Activated T-cell treated with anti-CD3 and anti-CD28 coated beads, Interleukin-2, amount 50 U/mL, for 24 hours (primary cell): Measurements from ENCODE around the gene ALDH2.
"Not testable (repeated sequence)": the region's sequence is repeated elsewhere in the genome, so short reads cannot be mapped to it uniquely, and the experiment has no call there.

ENCODE experiments used
- DNase-seq: peaks from one replicate; pipeline ENCODE4 v3.0.0-alpha.2; 2020
- H3K27ac Mint-ChIP-seq: 2 replicates; pipeline ENCODE4 v1.8.0; 2020; ENCODE audit warnings: mild to moderate bottlenecking, mixed read lengths
- H3K27me3 Mint-ChIP-seq: 2 replicates; pipeline ENCODE4 v1.8.0; 2020; ENCODE audit warnings: mixed read lengths
- H3K36me3 Mint-ChIP-seq: 2 replicates; pipeline ENCODE4 v1.8.0; 2020; ENCODE audit warnings: low read depth, mixed read lengths
- H3K4me1 Mint-ChIP-seq: 2 replicates; pipeline ENCODE4 v1.8.0; 2020; ENCODE audit warnings: low read depth, mixed read lengths
- H3K4me3 Mint-ChIP-seq: 2 replicates; pipeline ENCODE4 v1.8.0; 2020; ENCODE audit warnings: mild to moderate bottlenecking, moderate library complexity, mixed read lengths
- H3K9me3 Mint-ChIP-seq: 2 replicates; pipeline ENCODE4 v1.8.0; 2020; ENCODE audit warnings: mixed read lengths

Gene ALDH2

DNA sequence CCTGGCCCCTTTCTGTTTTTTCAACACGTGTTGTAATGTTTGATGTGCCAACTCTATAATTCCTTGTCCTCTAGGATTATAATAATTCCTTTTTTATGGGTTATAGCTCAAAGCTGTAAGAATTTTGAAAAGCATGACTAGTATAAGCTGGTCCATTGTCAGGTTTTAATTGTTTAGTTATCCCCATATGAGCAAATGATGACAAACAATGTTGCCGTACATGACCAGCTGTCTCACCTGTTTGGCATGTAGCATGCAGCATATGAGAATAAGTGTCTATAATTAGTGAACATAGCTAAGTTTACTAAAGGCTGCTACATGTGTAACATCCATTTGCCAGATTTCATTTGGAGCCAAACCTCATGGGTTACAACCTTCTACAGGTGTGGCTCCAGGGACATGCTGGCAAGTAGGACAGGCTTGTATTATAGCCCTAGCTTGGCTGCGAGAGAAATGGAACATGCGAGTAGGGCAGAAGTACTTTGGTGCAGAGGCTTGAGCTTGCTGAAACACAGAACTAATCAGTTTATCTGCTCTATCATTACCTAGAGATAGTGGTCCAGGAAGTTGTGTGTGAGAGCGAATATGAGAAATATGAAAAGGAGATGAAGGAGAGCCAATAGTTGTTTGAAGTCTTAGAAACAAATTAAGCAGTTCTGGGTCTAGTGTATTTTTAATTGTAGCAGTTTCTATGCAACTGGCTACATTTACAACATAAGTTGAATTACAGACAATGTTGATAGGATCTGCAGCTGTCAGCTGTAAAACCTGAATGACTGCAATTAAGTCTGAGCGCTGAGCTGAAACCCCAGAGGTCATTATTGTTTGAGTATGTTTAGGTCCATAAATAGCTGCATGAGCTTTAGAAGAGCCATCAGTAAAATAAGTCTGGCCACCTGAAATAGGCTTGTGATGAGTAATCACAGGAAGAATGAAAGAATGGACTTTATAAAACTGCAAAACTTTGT lies 52.7 kb downstream of the ALDH2 start:
- H3K4me1 Mint-ChIP-seq: peaks cover 1% of the 10 kb centered on the region
- H3K9me3 Mint-ChIP-seq: no peaks in the 10 kb centered on the region
- H3K27me3 Mint-ChIP-seq: peaks cover 10% of the 10 kb centered on the region
- no peak overlapping the region for H3K4me3 Mint-ChIP-seq
- DNase-seq: no peak
- no peaks in the 10 kb centered on the region for H3K36me3 Mint-ChIP-seq
- H3K27ac Mint-ChIP-seq: no peak overlapping the region

DNA sequence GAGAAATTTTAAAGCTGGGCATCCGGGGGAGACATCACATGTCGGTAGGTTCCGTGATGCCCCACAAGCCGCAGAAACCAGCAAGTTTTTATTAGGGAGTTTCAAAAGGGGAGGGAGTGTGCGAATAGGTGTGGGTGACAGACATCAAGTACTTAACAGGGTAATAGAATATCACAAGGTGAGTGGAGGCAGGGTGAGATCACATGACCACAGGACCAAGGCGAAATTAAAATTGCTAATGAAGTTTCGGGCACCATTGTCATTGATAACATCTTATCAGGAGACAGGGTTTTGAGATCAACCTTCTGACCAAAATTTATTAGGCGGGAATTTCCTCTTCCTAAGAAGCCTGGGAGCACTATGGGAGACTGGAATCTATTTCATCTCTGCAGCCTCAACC lies 54.1 kb downstream of the ALDH2 start:
- H3K4me1 Mint-ChIP-seq, H3K9me3 Mint-ChIP-seq, H3K4me3 Mint-ChIP-seq, DNase-seq, H3K36me3 Mint-ChIP-seq, H3K27ac Mint-ChIP-seq: not testable (repeated sequence)
- H3K27me3 Mint-ChIP-seq: peaks cover 10% of the 10 kb centered on the region

DNA sequence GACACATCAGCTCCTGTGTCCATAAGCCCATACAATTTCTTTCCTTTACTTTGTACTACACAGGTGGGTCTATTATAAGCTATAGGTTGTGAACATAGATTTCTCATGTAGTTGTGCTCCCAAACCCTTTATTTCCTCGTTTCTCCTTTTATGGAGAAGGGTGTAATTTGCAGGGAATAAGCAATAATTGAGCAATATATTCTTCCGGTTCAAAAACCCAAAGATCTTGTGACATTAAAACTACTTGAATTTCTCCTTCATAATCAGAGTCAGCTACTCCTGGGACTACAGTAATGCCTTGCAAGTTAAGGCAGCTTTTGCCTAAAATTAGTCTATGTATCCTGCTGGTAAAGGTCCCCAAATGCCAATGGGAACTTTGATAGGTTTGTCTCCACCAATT lies 56.2 kb downstream of the ALDH2 start:
- H3K9me3 Mint-ChIP-seq: no peaks in the 10 kb centered on the region
- H3K27ac Mint-ChIP-seq: no peak overlapping the region
- H3K36me3 Mint-ChIP-seq: no peaks in the 10 kb centered on the region
- H3K27me3 Mint-ChIP-seq: peaks cover 10% of the 10 kb centered on the region
- no peak overlapping the region for H3K4me3 Mint-ChIP-seq
- H3K4me1 Mint-ChIP-seq: peaks cover 3% of the 10 kb centered on the region
- DNase-seq: no peak

DNA sequence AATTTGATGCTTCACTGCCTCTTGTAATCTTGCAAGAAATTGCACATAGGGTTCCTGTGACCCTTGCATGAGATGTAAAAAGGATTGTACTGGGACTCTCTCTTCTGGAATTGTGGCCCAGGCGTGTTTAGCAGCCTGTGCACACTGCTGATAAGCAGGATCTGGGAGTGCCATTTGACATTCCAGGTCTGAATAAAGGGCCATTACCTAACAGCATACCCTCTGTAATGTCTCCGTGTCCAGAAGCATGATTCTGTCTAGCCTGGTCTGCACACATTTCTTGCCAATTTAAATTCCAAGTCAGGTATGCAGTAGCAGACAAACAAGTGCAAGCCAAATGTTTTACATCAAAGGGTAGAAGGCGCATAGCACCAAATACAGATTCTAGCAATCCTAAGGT lies 57.2 kb downstream of the ALDH2 start:
- no peaks in the 10 kb centered on the region for H3K36me3 Mint-ChIP-seq
- H3K4me1 Mint-ChIP-seq: peaks cover 3% of the 10 kb centered on the region
- H3K27me3 Mint-ChIP-seq: peaks cover 10% of the 10 kb centered on the region
- no peak overlapping the region for H3K4me3 Mint-ChIP-seq
- DNase-seq: no peak
- H3K9me3 Mint-ChIP-seq: no peaks in the 10 kb centered on the region
- H3K27ac Mint-ChIP-seq: no peak overlapping the region

DNA sequence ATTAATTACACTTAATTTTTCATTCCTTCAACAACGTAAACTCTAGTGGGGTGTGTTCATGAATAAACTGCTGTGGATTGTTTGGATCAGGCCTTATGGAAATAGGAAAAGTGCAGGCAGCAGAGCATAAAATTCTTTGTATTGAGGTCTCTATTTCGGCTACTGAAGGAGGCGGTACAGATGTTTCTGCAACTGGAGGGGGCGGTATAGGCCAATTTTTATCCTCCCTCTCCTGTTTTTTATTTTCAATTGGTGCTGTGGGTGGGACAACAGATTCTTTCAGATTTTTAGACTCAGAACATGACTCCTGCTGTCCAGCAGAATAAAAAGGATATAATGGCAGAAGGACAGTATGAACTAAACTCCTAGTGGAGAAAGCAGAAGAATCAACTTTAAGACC lies 57.6 kb downstream of the ALDH2 start:
- H3K4me1 Mint-ChIP-seq, H3K36me3 Mint-ChIP-seq, H3K27ac Mint-ChIP-seq, H3K9me3 Mint-ChIP-seq, H3K4me3 Mint-ChIP-seq, DNase-seq: not testable (repeated sequence)
- peaks cover 10% of the 10 kb centered on the region for H3K27me3 Mint-ChIP-seq

DNA sequence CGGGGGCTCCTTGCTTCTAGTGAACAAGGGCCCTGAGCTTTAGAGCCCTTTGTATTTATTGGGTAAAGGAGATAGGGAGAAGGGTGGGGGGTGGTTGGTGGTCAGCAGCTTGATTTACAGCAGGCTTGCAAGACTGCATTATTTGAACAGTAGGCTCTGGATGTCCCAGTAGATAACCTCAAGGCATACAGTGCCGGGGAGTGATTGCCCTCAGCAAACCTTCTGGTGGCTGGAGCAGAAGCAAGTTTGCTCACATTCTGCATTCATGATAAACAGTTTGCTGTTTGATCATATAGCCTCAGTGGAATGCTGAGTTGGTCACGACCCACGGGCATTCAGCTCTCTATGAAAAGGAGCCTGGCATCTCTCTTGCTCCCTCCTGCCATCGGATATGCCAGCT lies 58.8 kb downstream of the ALDH2 start:
- Mint-ChIP-seq H3K36me3 (no peaks in the 10 kb centered on the region), H3K27ac (no peak overlapping the region), H3K4me3 (no peak overlapping the region), H3K27me3 (peaks cover 10% of the 10 kb centered on the region), H3K9me3 (no peaks in the 10 kb centered on the region), H3K4me1 (peaks cover 3% of the 10 kb centered on the region)
- DNase-seq: no peak

DNA sequence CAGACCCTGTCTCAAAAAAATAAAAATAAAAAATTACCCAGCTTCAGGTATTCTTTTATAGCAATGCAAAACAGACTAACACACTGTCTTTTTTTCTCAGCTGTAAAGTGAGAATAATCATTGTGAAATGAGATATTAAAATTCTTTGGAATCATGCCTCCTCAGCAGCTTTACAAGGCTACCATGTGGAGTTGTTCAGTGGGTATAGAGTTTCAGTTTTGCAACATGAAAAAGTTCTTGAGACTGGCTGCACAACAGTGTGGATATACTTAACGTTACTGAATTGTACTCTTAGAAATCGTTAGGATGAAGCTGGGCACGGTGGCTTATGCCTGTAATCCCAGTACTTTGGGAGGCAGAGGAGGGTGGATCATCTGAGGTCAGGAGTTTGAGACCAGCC lies 59.6 kb downstream of the ALDH2 start:
- Mint-ChIP-seq H3K9me3 (no peaks in the 10 kb centered on the region), H3K4me3 (no peak overlapping the region), H3K36me3 (no peaks in the 10 kb centered on the region), H3K27ac (no peak overlapping the region), H3K27me3 (peaks cover 10% of the 10 kb centered on the region), H3K4me1 (peaks cover 3% of the 10 kb centered on the region)
- no peak for DNase-seq

DNA sequence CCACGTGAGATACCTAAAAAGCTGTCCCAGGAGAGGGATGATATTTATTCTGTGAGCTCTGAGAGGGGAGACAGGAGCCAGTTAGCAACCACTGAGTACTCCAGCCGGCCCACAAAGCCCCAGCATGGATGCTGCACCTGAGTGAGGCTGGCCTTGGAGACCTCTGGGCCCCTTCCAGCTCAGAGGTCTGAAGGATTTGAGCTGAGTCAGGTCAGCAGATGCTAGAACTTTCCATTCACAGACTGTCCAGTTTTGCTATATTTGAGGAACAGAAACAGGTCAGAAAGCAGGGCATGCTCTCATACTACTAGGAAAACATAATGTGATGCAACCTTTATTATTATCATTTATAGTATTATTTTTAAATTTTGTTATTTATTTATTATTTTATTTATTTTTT lies 60.3 kb downstream of the ALDH2 start:
- peaks cover 3% of the 10 kb centered on the region for H3K4me1 Mint-ChIP-seq
- peaks cover 10% of the 10 kb centered on the region for H3K27me3 Mint-ChIP-seq
- H3K36me3 Mint-ChIP-seq: no peaks in the 10 kb centered on the region
- no peak overlapping the region for H3K27ac Mint-ChIP-seq
- no peak for DNase-seq
- no peak overlapping the region for H3K4me3 Mint-ChIP-seq
- no peaks in the 10 kb centered on the region for H3K9me3 Mint-ChIP-seq

DNA sequence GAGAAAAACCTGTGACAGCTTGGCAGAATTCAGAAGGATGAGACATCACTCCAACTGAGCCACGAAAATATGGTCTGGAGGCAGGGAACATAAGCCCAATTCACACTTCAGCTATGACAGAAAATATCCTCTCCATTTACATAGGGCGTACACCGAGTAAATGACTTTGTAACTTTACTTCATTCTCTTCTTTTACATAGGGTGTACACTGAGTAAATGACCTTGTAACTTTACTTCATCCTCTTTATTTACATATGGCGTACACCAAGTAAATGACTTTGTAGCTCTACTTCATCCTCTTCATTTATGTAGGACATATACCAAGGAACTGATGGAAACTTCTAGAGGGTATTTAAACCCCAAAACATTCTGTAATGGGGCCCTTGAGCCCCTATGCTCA lies 61.2 kb downstream of the ALDH2 start:
- Mint-ChIP-seq H3K4me3 (no peak overlapping the region), H3K27me3 (peaks cover 10% of the 10 kb centered on the region), H3K4me1 (peaks cover 3% of the 10 kb centered on the region), H3K36me3 (no peaks in the 10 kb centered on the region), H3K9me3 (no peaks in the 10 kb centered on the region), H3K27ac (no peak overlapping the region)
- DNase-seq: no peak

DNA sequence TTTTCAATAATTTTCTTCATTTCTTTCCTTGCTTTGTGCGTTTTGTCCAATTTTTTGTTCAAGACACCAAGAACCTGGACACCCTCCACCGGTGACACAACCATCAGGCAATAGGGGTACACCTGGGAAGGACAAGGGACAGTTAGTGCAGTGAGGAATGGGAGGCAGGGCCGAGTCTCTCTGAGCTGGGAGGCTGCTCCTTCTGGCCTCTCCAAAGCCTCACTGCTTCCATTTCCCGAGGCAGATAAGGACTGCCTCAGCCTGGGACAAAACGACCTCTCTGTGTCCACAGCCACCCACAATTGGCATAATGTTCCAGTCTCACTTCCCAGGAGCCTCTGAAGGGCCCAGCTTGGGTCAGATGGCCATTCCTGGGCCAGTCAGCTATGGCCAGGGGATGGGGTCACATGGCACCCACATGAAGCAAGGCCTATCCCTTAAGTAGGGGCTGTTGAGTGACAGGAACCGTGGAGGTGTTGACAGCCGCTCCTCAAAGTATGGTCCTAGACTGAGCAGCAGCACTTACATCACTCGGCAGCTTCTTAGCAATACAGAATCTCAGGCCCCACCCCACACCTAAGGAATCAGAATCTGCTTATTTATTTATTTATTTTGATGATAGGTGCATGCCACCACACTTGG lies 61.7 kb downstream of the ALDH2 start:
- no peak for DNase-seq
- Mint-ChIP-seq H3K36me3 (no peaks in the 10 kb centered on the region), H3K4me3 (no peak overlapping the region), H3K27me3 (peaks cover 7% of the 10 kb centered on the region), H3K27ac (no peak overlapping the region), H3K4me1 (peaks cover 3% of the 10 kb centered on the region), H3K9me3 (no peaks in the 10 kb centered on the region)

DNA sequence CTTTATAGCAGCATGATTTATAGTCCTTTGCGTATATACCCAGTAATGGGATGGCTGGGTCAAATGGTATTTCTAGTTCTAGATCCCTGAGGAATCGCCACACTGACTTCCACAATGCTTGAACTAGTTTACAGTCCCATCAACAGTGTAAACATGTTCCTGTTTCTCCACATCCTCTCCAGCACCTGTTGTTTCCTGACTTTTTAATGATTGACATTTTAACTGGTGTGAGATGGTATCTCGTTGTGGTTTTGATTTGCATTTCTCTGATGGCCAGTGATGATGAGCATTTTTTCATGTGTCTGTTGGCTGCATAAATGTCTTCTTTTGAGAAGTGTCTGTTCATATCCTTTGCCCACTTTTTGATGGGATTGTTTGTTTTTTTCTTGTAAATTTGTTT lies 62.9 kb downstream of the ALDH2 start:
- not testable (repeated sequence) for H3K4me1 Mint-ChIP-seq, H3K36me3 Mint-ChIP-seq, DNase-seq, H3K27ac Mint-ChIP-seq, H3K9me3 Mint-ChIP-seq, H3K27me3 Mint-ChIP-seq, H3K4me3 Mint-ChIP-seq

DNA sequence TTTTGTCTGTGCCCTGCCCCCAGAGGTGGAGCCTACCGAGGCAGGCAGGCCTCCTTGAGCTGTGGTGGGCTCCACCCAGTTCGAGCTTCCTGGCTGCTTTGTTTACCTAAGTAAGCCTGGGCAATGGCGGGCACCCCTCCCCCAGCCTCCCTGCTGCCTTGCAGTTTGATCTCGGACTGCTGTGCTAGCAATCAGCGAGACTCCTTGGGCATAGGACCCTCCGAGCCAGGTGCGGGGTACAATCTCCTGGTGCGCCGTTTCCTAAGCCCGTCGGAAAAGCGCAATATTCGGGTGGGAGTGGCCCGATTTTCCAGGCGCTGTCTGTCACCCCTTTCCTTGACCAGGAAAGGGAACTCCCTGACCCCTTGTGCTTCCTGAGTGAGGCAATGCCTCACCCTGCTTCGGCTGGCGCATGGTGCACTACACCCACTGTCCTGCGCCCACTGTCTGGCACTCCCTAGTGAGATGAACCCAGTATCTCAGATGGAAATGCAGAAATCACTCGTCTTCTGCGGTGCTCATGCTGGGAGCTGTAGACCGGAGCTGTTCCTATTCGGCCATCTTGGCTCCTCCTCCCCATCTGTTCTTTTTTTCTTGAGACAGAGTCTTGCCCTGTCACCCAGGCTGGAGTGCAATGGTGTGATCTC lies 68.1 kb downstream of the ALDH2 start:
- H3K4me3 Mint-ChIP-seq, H3K27me3 Mint-ChIP-seq, H3K9me3 Mint-ChIP-seq, DNase-seq, H3K27ac Mint-ChIP-seq: not testable (repeated sequence)
- H3K4me1 Mint-ChIP-seq: peaks cover 30% of the 10 kb centered on the region
- H3K36me3 Mint-ChIP-seq: peaks cover 17% of the 10 kb centered on the region

DNA sequence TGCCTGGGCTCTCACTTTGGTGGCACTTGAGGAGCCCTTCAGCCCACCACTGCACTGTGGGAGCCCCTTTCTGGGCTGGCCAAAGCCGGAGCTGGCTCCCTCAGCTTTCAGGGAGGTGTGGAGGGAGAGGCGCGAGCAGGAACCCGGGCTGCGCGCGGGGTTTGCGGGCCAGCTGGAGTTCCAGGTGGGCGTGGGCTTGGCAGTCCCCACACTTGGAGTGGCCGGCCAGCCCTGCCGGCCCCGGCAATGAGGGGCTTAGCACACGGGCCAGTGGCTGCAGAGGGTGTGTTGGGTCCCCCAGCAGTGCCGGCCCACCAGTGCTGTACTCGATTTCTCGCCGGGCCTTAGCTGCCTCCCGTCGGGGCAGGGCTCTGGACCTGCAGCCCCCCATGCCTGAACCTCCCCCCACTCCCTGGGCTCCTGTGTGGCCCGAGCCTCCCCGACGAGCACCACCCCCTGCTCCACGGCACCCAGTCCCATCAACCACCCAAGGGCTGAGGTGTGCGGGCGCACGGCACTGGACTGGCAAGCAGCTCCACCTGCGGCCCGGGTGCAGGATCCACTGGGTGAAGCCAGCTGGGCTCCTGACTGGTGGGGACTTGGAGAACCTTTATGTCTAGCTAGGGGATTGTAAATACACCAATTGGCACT lies 68.9 kb downstream of the ALDH2 start:
- peaks cover 38% of the 10 kb centered on the region for H3K4me1 Mint-ChIP-seq
- H3K27me3 Mint-ChIP-seq, H3K27ac Mint-ChIP-seq, DNase-seq, H3K9me3 Mint-ChIP-seq, H3K4me3 Mint-ChIP-seq: not testable (repeated sequence)
- peaks cover 25% of the 10 kb centered on the region for H3K36me3 Mint-ChIP-seq

DNA sequence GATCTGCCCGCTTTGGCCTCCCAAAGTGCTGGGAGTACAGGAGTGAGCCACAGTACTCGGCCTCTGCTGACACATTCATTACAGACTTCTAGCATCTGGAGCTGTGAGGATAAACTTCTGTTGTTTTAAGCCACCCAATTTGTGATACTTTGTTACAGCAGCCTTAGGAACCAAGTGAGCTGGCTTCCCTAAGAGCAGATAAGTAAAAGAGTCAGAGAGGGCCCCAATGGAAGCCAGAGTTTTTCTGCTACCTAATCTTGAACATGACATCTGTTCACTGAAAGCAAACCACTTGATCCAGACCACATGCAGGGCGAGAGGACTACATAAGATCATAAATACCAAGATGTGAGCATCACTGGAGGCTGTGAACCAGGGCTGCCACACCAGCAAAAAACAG lies 71.6 kb downstream of the ALDH2 start:
- DNase-seq: no peak
- peak overlapping the region; percentile 22 for H3K27ac Mint-ChIP-seq
- H3K27me3 Mint-ChIP-seq: no peaks in the 10 kb centered on the region
- peaks cover 44% of the 10 kb centered on the region for H3K4me1 Mint-ChIP-seq
- no peaks in the 10 kb centered on the region for H3K9me3 Mint-ChIP-seq
- peaks cover 46% of the 10 kb centered on the region for H3K36me3 Mint-ChIP-seq
- H3K4me3 Mint-ChIP-seq: no peak overlapping the region
